Skeletal muscle cell (primary cell): Measurements from ENCODE around the gene KCTD21.

ENCODE experiments used
- DNase-seq: peaks from one replicate; pipeline ENCODE4 v3.0.0-alpha.2; 2010; ENCODE audit warnings: low read depth
- H3K4me3 ChIP-seq: 2 replicates; pipeline ENCODE4 v1.5.1; 2011; ENCODE audit warnings: low read depth, mild to moderate bottlenecking, control low read depth, low read length, moderate library complexity

The KCTD21 gene

DNA sequence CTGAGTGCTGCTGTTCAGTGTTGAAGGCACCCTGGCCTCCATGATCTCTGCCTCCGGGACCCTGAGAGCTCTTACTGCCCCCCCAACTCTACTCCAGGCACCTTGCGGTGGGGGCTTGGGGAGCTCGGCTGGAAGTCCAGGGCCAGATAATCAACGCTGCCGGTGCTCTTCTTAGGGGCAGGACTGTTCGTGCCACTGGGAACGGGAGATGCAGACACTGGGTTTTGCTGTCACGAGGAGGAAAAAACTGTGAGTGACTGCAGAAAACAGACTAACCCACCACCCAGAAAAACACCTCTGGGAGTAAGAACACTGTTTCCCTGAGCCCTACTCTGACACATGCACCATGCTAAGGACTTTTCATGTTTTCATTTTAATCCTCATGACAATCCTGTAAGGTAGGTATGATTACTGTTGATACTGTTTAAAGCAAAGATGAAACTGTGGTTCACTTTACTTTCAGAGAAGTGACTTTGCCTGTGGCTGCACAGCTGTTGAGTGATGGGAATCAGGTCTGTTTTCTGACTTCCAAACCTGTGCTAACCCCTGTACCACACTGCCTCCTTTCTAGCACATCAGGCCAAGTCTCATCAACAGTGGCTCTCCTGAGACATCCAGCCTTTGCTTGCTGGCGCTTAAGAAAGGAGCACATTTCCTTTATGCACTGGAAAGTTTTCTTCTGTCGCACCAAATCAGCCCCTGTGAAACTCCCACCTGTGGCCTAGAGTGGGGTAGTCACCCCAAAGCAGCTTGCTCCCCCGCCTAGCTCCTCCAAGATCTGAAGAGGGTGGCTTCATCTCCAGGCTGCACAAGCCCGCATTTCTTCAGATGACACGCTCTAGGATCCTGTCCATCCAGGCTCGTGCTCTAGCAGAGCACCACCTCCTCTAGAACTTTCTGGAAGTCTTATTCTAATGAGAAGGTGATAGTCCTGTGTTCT is 32.1 kb upstream of the KCTD21 start:
- DNase-seq = no peak
- H3K4me3 ChIP-seq = no peak overlapping the region

DNA sequence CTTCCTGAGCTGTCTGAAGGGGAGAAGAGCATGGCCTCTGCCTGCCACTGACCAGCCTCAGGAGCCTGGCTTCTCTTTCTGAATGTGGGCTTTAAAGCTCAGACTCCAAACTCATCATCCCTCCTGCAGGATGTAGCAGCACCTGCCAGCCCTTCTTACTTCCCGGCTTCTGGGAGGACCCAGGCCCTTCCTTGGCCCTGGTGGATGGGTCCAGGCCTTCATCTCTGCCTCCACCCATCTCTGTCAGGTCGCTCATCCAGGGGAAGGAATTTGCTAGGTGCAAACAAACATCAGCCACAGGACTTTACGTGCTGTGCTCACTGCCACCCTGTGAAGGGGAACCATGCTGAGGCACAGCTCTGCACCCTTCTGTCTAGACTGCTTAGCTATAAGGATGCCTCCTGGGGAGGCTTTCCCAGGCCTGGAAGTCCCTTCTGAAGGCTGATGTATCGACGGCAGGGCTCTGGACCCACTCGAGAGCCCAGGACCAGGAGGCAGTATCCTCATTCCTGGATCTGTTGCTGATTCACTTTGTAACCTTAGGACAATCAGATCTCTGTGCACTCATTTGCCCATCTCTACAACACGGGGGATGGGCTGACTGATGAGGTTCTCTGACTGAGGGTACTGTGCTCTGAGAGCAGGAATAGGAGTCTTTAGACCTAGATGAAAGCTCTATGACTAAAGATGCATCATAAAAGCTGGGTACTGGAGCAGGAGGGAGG is 31.2 kb upstream of the KCTD21 start:
- DNase-seq = no peak
- no peak overlapping the region for H3K4me3 ChIP-seq

DNA sequence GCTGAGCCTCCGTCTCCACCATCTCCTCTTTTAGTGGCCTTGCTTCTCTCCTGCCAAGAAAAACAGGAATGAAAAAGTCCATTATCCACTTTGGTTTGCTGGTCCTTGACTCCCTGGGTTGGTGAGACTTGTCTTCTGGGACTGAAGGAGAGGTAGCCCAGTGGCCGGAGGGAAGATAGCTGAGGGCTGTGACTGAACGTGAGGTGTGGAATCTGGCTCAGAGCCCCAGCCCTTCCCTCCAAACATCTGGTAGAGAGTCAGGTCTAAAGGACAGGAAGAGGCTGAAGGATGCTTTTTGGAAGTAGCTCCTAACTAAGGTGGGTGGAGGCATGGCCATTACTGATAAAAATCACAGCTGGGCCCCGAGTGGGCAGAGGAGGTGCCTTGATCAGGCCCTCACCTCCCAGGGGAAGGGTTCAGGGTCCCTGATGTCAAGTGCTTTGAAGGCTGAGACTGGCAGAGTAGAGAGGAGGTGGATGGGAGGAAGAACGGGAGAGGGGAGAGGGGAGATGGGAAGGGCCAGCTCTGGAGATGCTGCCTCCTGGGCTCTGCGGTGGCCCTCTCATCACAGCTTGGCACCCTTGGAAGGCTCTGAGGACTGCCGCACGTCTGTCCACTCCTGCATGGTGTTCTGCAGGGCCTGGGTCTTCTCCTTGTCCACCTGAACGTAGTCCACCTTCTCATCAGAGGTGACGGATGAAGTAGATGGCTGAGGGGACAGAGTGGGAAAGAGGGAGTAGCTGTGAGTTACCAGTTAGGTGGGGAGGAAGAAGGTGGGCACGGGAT is 30.5 kb upstream of the KCTD21 start:
- DNase-seq = no peak
- no peak overlapping the region for H3K4me3 ChIP-seq

DNA sequence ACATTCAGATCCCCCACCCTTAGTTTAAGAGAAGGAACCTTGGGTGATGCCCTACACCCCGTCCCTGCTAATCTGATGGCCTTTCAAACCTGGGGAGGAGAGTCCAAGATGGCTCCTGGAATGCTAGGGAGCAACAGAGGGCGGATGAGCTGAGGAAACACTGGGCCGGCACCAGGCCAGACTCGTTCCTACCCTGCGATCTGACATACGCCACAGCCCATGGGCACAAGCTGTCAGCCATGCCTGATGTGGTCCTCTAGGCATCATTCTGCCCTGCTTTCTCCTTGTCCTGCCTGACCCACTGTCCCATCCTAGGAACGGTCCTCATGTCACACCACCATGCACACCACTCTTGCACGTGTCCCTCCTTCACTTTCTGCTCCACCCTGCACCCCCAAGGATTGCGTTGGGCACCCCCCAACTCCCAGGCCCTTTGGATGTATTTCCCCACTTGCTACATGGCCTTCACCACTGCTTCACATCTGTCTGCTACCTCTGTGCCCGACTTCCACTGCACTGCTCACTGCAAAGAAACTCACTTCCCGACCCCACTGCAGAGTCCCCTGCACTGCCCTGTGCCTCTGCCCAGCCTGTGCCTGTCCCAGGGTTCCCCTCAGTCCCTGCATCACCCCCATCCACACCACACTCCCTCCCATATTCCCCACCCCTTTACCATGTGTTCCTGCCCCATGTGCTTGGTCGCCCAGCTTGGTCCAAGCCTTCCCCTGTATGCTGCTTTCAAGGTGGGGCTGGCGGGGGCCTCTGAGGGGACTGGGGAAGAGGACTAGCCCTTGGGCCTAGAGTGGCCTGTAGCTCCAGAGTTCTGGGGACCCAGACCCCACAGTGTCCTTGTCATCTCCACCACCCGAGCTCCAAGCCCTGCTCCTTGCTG is 29.5 kb upstream of the KCTD21 start:
- no peak overlapping the region for H3K4me3 ChIP-seq
- no peak for DNase-seq

DNA sequence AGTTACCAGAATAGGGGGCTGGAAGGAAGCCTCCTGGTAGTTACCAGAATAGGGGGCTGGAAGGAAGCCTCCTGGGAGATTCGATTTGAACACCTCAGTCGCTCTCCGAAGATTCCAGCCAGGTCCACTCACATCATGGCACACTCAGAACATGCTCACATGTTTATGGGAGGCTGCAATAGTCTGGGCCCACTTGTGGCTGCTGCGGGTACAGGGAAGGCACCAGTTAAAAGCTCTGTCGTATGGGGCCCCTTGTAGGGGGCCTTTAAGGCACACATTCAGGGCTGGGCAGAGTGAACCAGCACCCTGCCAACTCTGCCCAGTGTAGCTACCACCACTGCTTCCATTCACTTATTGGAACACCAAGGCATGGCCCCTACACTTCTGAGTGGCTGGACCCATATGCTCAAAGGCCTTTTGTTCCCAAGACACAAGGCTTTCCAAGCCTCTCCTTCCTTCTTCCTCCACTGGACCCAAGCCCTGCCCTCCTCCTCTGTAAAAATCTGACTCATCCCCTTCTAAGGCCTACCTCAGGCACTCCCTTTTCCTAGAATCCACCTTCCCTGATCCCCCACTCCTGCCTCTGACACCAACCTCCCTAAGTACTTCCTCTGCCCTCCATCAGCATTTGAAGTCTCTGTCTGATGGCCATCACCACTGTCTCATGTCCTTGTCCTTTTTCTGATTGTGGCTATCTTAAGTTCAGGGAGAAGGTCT is 28.3 kb upstream of the KCTD21 start:
- no peak for DNase-seq
- H3K4me3 ChIP-seq = no peak overlapping the region

DNA sequence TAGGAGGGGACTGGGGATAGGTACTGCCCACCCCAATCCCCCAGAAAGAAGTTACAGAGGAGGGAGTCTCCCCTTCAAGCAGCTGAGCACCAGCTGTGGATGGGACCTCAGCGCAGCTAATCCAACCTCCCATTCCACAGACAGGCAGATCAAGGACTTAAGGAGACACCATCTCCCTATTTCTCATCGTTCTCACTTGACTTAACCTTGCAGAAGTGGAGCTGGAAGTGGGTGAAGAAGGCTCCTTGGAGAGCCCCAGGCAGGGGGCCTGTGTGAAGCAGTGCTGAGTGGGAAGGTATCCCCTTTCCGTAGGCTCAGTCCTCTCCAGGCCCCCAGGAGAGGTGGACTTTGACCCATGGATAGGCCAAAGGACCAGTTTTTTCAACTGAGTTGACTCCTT is 27.6 kb upstream of the KCTD21 start:
- H3K4me3 ChIP-seq = no peak overlapping the region
- no peak for DNase-seq

DNA sequence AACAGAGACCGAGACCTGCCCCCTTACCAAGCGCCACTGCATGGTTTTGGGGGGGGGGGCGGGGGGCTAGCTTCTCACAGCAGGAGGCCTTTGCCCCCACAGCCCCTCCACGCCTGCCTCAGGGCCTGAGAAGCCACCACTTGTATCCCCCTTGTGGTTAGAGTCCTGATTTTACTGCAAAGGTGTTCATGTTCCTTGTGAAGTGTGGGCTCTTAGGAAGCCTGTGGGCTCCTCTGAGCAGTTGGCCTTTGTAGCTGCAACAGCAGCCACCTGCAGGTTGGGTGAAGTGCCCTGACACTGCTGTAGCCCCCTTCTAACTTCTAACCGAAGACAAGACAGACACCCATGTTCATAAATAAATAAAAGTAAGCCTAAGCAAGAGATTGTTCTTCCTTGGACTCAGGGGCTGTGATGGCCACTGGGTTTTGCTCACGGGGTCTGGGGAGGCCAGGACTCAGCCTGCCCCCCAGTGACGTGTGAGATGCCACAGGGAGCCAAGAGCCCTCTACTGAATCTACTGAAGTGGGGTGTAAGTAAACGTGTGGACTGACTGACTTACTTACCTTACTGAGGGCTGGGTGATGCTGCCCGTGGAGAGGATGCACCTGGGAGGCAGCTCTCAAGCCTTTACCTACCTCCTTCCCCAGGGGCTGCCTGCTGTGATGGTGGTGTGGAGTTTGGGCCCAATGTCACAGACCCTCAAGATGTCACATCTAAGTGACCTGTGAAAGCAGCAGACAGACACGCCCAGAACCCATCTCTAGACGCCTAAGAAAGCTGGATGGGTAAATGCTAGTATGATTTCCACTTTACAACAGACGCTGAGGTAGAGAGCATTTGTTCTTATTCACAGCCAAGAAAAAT is 26.1 kb upstream of the KCTD21 start:
- DNase-seq = no peak
- no peak overlapping the region for H3K4me3 ChIP-seq

DNA sequence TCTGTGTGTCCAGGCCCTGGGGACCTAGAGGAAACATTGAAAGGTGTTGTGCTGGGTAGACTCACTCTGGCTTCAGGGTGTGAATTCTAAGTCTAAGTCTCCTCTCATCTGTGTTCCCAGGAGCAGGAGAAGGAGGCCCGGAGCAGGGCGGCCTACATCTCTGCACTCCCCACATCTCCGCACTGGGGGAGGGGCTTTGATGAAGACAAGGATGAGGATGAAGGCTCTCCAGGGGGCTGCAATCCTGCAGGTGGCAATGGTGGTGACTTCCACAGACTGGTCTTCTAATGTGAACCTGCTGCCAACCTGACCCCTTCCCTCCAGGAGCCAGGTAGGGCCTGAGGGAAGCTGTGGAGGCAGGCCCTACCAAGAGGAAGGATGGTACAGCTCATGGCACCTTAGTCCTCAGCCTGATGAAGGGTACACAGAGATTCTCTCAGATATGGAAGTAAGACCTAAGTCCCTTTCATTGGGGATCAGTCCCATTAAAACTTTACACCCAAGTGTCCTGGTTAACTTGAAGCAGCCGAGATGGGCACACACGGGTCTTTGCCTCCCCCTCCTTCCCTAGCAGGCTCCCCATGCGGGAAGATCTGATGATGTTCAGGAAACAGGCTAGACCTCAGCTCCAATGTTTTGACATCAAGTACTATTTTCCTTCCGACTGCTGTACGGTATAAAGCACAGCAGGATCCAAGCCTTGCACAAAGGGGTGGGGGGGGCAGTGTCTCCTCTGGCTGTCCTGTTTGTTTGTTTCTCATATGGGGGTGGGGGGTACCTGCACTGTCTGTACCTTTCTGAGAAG is 25.3 kb upstream of the KCTD21 start:
- DNase-seq = no peak
- H3K4me3 ChIP-seq = no peak overlapping the region

DNA sequence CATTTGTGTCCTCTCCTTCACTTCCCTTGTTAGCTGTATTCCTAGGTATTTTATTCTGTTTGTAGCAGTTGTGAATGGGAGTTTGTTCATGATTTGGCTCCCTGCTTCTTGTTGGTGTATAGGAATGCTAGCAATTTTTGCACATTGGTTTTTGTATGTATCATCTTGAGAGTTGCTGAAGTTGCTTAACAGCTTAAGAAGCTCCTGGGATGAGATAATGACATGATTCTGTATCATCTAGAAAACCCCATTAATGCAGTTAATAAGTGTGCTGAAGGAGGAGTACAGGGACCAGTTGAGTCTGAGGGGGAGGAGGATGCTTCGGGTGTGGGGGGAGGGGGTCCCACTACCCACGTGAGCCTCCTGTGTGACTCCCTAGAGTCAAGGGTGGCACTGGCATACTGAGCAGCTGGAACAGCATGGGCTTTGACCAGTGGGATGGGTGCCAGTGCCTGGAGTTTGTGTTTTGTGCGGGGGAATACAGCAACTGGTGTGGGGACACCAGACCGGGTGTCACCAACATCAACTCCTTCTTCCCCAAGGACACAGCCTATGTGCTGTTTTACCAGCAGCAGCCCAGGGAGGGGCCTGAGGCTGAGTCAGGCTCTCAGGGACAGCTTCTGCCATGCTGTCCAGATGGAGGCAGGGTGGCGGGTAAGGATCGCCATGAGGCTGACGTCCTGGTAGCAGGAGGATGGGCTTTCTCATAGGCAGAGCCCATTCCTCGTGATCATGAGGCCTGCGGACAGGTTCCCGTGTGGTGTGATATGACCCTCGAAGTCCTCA is 24.4 kb upstream of the KCTD21 start:
- DNase-seq = no peak
- H3K4me3 ChIP-seq = no peak overlapping the region

DNA sequence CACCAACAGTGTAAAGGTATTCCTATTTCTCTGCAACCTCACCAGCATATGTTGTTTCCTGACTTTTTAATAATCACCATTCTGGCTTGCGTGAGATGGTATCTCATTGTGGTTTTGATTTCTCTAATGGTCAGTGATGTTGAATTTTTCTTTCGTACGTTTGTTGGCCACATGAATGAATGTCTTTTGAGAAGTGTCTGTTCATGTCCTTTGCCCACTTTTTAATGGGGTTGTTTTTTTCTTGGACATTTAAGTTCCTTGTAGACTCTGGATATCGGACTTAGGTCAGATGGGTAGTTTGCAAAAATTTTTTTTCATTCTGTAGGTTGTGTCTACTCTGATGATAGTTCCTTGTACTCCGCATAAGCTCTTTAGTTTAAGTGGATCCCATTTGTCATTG is 23.1 kb upstream of the KCTD21 start:
- H3K4me3 ChIP-seq = no peak overlapping the region
- no peak for DNase-seq

DNA sequence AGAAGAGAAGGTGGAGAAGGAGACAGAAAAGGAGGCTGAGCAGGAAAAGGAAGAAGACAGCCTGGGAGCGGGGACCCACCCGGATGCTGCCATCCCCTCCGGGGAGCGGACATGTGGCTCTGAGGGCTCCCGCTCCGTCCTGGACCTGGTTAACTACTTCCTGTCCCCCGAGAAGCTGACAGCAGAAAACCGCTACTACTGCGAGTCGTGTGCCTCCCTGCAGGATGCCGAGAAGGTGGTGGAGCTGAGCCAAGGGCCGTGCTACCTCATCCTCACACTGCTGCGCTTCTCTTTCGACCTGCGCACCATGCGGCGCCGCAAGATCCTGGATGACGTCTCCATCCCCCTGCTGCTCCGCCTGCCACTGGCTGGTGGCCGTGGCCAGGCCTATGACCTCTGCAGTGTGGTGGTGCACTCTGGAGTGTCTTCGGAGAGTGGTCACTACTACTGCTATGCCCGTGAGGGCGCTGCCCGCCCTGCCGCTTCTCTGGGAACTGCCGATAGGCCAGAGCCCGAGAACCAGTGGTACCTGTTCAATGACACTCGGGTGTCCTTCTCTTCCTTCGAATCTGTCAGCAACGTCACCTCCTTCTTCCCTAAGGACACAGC is 21.7 kb upstream of the KCTD21 start:
- no peak overlapping the region for H3K4me3 ChIP-seq
- DNase-seq = no peak

DNA sequence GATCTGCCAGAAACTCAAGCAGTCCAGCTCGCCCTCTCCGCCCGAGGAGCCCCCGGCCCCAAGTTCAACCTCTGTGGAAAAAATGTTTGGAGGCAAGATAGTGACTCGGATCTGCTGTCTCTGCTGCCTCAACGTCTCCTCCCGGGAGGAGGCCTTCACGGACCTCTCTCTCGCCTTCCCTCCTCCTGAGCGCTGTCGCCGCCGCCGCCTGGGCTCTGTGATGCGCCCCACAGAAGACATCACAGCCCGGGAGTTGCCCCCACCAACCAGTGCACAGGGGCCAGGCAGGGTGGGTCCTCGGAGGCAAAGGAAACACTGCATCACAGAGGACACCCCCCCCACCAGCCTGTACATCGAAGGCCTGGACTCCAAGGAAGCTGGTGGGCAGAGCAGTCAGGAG is 21.1 kb upstream of the KCTD21 start:
- no peak overlapping the region for H3K4me3 ChIP-seq
- DNase-seq = no peak

DNA sequence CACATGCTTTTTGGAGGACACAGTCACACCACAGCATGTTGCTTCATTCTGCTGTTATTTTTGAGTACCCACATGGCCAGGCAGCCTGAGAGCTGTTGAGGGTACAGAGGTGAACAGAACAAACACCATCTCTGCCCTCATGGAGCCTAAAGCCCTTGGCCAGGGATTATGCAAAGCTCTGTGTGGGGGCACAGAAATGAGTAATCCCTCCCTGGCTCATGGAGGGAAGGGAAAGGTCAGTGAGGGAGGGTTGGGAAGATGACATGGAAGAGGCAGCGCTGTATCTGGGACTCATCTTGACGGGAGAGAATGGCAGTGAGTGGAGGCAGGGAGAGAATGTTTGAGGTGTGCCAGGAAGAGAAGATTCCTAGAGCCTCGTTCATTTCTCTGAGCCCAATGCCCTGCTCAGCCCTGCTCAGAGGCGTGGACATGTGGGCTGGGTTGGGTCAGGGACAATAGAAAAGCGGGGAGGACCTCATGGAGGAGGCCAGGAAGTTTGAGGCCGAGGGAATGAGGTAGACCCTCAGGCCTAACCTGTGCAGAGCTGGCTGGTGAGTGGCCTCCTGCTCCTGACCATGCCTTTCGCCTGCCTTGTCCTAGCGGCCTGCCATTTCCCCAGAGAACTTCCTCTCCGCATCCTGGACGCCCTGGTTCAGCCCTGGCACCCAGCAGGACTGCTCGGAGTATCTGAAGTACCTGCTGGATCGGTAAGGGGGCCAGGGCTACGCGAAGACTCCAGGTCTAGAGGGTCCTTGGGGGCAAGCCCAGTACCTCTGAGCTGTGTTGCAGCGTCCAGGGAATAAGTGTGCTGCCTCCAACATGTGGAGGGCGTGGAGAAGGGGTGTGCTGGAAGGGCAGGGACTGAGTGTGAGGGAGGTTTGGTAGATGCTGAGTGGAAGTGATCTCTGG is 20.1 kb upstream of the KCTD21 start:
- DNase-seq = no peak
- no peak overlapping the region for H3K4me3 ChIP-seq

DNA sequence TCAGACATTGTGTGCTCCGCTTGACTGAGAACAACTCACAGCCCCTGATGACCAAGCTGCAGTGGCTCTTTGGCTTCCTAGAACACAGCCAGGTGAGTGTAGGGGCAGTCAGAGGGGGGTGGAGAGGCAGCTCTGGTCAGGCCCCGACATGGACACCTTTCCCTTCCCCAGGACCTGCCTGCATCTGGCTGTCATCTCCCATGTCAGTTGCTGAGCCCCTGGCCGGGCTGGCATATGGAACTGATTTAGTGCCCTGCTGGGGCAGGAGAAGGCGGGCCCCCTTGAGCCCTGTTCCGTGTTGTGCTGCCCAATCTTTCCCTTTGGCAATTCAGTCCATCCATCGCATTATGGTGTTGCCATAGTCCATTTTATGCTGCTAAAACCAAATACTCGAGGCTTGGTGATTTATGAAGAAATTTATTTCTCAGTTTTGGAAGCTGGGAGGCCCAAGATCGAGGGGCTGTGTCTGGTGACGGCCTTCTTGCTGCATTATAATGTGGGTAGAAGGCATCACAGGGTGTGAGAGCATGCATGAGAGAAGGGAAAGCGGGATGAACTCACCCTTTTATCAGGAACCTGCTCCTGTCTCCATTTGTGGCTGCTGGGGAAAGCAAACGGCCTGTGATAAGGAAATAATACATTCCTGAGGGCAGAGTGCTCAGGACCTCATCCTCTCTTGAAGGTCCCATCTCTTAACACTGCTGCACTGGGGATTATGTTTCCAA is 19.3 kb upstream of the KCTD21 start:
- H3K4me3 ChIP-seq = no peak overlapping the region
- DNase-seq = no peak
